ENCODE data around the gene CELSR1. TPM values are rescaled to one million over a fixed set of nuclear protein-coding genes. Genes with fewer than 3 reads are reported as not detected.

CELSR1 gene
- total and polyA plus RNA-seq, 2 of the 13 experiments (the other 11 are each of a cell fraction or from before 2014, with no cell fraction given): 0.78 to 1.8 TPM

GRCh38 chr22:46453006-46453828 lies 84.2 kb downstream of the CELSR1 start (continued):
- TF ChIP-seq UBTF (CRISPR knock-in tag; IDR thresholded peaks at IDR 0.05): peak; percentile 55
- no peak for TF ChIP-seq ZNF367 (CRISPR knock-in tag; IDR thresholded peaks at IDR 0.05; ENCODE audit: borderline replicate concordance)
- peak; percentile 53; the same call in 1 of the 2 replicates for TF ChIP-seq SPEN (CRISPR knock-in tag; IDR thresholded peaks at IDR 0.05; ENCODE audit: low read depth)
- TF ChIP-seq ZNF569 (CRISPR knock-in tag; IDR thresholded peaks at IDR 0.05; ENCODE audit: borderline replicate concordance): no peak
- TF ChIP-seq BCL6 (CRISPR knock-in tag; IDR thresholded peaks at IDR 0.05): peak; percentile 74
- TF ChIP-seq HNRNPUL1 (IDR thresholded peaks at IDR 0.05; ENCODE audit: low read depth, low read length): no peak
- TF ChIP-seq NFAT5 (CRISPR knock-in tag; IDR thresholded peaks at IDR 0.05): no peak
- peak; percentile 85 for TF ChIP-seq REPIN1 (CRISPR knock-in tag; IDR thresholded peaks at IDR 0.05; ENCODE audit: borderline replicate concordance, low read depth)
- TF ChIP-seq NCOA1 (CRISPR knock-in tag; IDR thresholded peaks at IDR 0.05): no peak; the same call in 1 of the 2 replicates
- no peak for TF ChIP-seq PAX8 (CRISPR knock-in tag; IDR thresholded peaks at IDR 0.05; ENCODE audit: borderline replicate concordance)
- no peak for TF ChIP-seq SIN3B (IDR thresholded peaks at IDR 0.05; ENCODE audit: low read length)
- TF ChIP-seq ZFP37 (CRISPR knock-in tag; IDR thresholded peaks at IDR 0.05; ENCODE audit: borderline replicate concordance): no peak
- no peak for TF ChIP-seq ZNF280D (CRISPR knock-in tag; IDR thresholded peaks at IDR 0.05)
- TF ChIP-seq ZUFSP (CRISPR knock-in tag; IDR thresholded peaks at IDR 0.05; ENCODE audit: borderline replicate concordance): no peak
- TF ChIP-seq ZNF563 (CRISPR knock-in tag; IDR thresholded peaks at IDR 0.05): no peak
